ENCODE results near the gene MKX.

GRCh38 chr10:27688991-27689390 lies 56.6 kb downstream of the MKX start:
- TF ChIP-seq POLR2A (IDR thresholded peaks at IDR 0.05) (no peak), POLR2AphosphoS5 (IDR thresholded peaks at IDR 0.05) (no peak), EP300 (IDR thresholded peaks at IDR 0.05; ENCODE audit: low read depth) (no peak)
- TF ChIP-seq, protein P1, sequence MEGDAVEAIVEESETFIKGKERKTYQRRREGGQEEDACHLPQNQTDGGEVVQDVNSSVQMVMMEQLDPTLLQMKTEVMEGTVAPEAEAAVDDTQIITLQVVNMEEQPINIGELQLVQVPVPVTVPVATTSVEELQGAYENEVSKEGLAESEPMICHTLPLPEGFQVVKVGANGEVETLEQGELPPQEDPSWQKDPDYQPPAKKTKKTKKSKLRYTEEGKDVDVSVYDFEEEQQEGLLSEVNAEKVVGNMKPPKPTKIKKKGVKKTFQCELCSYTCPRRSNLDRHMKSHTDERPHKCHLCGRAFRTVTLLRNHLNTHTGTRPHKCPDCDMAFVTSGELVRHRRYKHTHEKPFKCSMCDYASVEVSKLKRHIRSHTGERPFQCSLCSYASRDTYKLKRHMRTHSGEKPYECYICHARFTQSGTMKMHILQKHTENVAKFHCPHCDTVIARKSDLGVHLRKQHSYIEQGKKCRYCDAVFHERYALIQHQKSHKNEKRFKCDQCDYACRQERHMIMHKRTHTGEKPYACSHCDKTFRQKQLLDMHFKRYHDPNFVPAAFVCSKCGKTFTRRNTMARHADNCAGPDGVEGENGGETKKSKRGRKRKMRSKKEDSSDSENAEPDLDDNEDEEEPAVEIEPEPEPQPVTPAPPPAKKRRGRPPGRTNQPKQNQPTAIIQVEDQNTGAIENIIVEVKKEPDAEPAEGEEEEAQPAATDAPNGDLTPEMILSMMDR (IDR thresholded peaks at IDR 0.05) = no peak

All from transverse colon (tissue), 4 donors.